K562 (cell line): Measurements from ENCODE around the gene PABPC1L.

Source experiments
- ADNP ChIP-seq: fragments of 200-800 bp; sonication (Bioruptor generic); IDR thresholded peaks from 2 replicates; pipeline ENCODE4 v1.6.1; 2016; ENCODE audit warnings: missing genetic modification characterization, missing compliant biosample characterization
- EZH2 ChIP-seq: IDR thresholded peaks from 2 replicates; pipeline ENCODE4 v1.6.1; 2012; ENCODE audit warnings: low read depth, mild to moderate bottlenecking, inconsistent platforms, low read length, borderline replicate concordance
- HDAC6 ChIP-seq: IDR thresholded peaks from 2 replicates; pipeline ENCODE4 v1.6.1; 2012; ENCODE audit warnings: low read depth, mild to moderate bottlenecking, control low read depth, inconsistent platforms, low read length, moderate library complexity
- POLR2G ChIP-seq: fragments of 200-400 bp; formaldehyde crosslinking; IDR thresholded peaks from 2 replicates; pipeline ENCODE4 v1.6.1; 2017; ENCODE audit warnings: low read depth, mild to moderate bottlenecking, antibody characterized with exemption, low read length, moderate library complexity
- XRCC5 ChIP-seq: fragments of 200-400 bp; formaldehyde crosslinking; IDR thresholded peaks from 2 replicates; pipeline ENCODE4 v1.6.1; 2017; ENCODE audit warnings: low read depth, mild to moderate bottlenecking, low read length
- ZNF12 ChIP-seq: sonication (generic); formaldehyde crosslinking; IDR thresholded peaks from 2 replicates; pipeline ENCODE4 v1.4.0; 2020; ENCODE audit warnings: mild to moderate bottlenecking, missing genetic modification reagents
- ZNF133 ChIP-seq: fragments of 250-450 bp; sonication (Bioruptor Pico); IDR thresholded peaks from 2 replicates; pipeline ENCODE4 v1.4.0; 2020; ENCODE audit warnings: mild to moderate bottlenecking
- ZNF143 ChIP-seq: sonication (generic); formaldehyde crosslinking; IDR thresholded peaks from 2 replicates; pipeline ENCODE4 v1.9.0; 2022; ENCODE audit warnings: mild to moderate bottlenecking, missing genetic modification reagents
- TF ChIP-seq, protein P1 (sequence below), 3 experiments: IDR thresholded peaks in 2 of 3; conservative IDR thresholded peaks in 1 of 3; 2 replicates each; pipeline ENCODE4 v1.5.1; 2011 to 2012; ENCODE audit warnings: low read length in 3 of 3, mild to moderate bottlenecking in 3 of 3, control low read depth in 2 of 3, improper control_type of control experiment in 1 of 3, inconsistent platforms in 1 of 3, low read depth in 1 of 3, mixed read lengths in 1 of 3, moderate library complexity in 1 of 3; ENCODE audit not compliant: insufficient read depth in 2 of 3
- TF ChIP-seq, protein P2 (sequence below): sonication (generic); formaldehyde crosslinking; IDR thresholded peaks from 2 replicates; pipeline ENCODE4 v1.8.1; 2022; ENCODE audit warnings: missing genetic modification reagents
- TF ChIP-seq, protein P3 (sequence below): fragments of 450-650 bp; IDR thresholded peaks from 2 replicates; pipeline ENCODE4 v1.7.1; 2018; ENCODE audit warnings: mild to moderate bottlenecking, low read depth; ENCODE audit not compliant: partially characterized antibody

DNA sequence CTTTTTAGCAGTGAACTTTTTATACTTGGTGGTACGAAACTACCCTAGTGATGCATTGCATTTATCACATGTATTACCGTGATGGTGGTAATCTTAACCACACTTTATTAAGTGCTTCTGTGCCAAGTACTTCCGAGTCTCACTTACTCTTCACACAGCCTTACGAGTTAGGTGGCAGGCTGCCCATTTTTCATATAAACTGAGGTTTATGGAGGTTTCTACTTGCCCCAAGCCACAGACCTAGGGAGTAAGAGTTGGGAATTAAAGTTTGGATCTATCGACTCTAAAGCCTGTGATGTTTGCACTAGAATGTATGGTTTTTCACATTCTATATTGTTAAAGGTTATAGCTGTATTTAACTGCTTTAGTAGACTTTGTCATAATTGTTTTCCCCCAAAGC is 5.5 kb upstream of the PABPC1L start:
- TF ChIP-seq EZH2 (no peak), ZNF12 (no peak), ADNP (no peak), HDAC6 (no peak), ZNF133 (CRISPR knock-in tag) (no peak), ZNF143 (CRISPR knock-in tag) (no peak), XRCC5 (no peak), POLR2G (no peak)
- TF ChIP-seq, protein P1, sequence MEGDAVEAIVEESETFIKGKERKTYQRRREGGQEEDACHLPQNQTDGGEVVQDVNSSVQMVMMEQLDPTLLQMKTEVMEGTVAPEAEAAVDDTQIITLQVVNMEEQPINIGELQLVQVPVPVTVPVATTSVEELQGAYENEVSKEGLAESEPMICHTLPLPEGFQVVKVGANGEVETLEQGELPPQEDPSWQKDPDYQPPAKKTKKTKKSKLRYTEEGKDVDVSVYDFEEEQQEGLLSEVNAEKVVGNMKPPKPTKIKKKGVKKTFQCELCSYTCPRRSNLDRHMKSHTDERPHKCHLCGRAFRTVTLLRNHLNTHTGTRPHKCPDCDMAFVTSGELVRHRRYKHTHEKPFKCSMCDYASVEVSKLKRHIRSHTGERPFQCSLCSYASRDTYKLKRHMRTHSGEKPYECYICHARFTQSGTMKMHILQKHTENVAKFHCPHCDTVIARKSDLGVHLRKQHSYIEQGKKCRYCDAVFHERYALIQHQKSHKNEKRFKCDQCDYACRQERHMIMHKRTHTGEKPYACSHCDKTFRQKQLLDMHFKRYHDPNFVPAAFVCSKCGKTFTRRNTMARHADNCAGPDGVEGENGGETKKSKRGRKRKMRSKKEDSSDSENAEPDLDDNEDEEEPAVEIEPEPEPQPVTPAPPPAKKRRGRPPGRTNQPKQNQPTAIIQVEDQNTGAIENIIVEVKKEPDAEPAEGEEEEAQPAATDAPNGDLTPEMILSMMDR (IDR thresholded peaks at IDR 0.05 in 2 of 3, conservative IDR thresholded peaks at IDR 0.05 in 1 of 3; ENCODE audit: insufficient read depth in 2 of 3, low read depth in 1 of 3, low read length in 3 of 3), result no peak
- TF ChIP-seq, protein P2, sequence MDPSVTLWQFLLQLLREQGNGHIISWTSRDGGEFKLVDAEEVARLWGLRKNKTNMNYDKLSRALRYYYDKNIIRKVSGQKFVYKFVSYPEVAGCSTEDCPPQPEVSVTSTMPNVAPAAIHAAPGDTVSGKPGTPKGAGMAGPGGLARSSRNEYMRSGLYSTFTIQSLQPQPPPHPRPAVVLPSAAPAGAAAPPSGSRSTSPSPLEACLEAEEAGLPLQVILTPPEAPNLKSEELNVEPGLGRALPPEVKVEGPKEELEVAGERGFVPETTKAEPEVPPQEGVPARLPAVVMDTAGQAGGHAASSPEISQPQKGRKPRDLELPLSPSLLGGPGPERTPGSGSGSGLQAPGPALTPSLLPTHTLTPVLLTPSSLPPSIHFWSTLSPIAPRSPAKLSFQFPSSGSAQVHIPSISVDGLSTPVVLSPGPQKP (CRISPR knock-in tag), result no peak
- TF ChIP-seq, protein P3, sequence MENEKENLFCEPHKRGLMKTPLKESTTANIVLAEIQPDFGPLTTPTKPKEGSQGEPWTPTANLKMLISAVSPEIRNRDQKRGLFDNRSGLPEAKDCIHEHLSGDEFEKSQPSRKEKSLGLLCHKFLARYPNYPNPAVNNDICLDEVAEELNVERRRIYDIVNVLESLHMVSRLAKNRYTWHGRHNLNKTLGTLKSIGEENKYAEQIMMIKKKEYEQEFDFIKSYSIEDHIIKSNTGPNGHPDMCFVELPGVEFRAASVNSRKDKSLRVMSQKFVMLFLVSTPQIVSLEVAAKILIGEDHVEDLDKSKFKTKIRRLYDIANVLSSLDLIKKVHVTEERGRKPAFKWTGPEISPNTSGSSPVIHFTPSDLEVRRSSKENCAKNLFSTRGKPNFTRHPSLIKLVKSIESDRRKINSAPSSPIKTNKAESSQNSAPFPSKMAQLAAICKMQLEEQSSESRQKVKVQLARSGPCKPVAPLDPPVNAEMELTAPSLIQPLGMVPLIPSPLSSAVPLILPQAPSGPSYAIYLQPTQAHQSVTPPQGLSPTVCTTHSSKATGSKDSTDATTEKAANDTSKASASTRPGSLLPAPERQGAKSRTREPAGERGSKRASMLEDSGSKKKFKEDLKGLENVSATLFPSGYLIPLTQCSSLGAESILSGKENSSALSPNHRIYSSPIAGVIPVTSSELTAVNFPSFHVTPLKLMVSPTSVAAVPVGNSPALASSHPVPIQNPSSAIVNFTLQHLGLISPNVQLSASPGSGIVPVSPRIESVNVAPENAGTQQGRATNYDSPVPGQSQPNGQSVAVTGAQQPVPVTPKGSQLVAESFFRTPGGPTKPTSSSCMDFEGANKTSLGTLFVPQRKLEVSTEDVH, result no peak
